MM.1S (cell line): Measurements from ENCODE around the gene UTF1.

Source experiments
- DNase-seq: peaks from one replicate; pipeline ENCODE4 v3.0.0-alpha.2; 2015
- H2AFZ ChIP-seq: fragments of 300-600 bp; sonication (generic); 2 replicates; pipeline ENCODE4 v1.6.0; 2016; ENCODE audit warnings: antibody characterized with exemption, low read length
- H3F3A ChIP-seq: fragments of 300-600 bp; sonication (generic); 2 replicates; pipeline ENCODE4 v1.6.1; 2016; ENCODE audit warnings: mild to moderate bottlenecking, antibody characterized with exemption, low read length, moderate library complexity, mixed read lengths; ENCODE audit not compliant: insufficient read depth
- H3K27ac ChIP-seq: fragments of 300-600 bp; sonication (generic); 2 replicates; pipeline ENCODE4 v1.5.1; 2016; ENCODE audit warnings: mild to moderate bottlenecking, low read length
- H3K27me3 ChIP-seq: fragments of 300-600 bp; sonication (generic); replicated peaks from 2 replicates; pipeline ENCODE4 v1.6.0; 2016; ENCODE audit warnings: low read length; ENCODE audit not compliant: insufficient read depth
- H3K36me3 ChIP-seq: fragments of 300-600 bp; sonication (generic); replicated peaks from 2 replicates; pipeline ENCODE4 v1.6.1; 2016; ENCODE audit warnings: mild to moderate bottlenecking, low read length, mixed read lengths; ENCODE audit not compliant: insufficient read depth
- H3K4me1 ChIP-seq: fragments of 300-600 bp; sonication (generic); 2 replicates; pipeline ENCODE4 v1.6.1; 2016; ENCODE audit warnings: low read length, mixed read lengths
- H3K4me2 ChIP-seq: fragments of 300-600 bp; sonication (generic); 2 replicates; pipeline ENCODE4 v1.6.0; 2016; ENCODE audit warnings: low read depth, low read length
- H3K4me3 ChIP-seq: fragments of 300-600 bp; sonication (generic); 2 replicates; pipeline ENCODE4 v1.5.1; 2016; ENCODE audit warnings: low read length, mixed read lengths
- H3K79me2 ChIP-seq: fragments of 300-600 bp; sonication (generic); 2 replicates; pipeline ENCODE4 v1.6.1; 2016; ENCODE audit warnings: mixed run types, low read length, mixed read lengths
- H3K9ac ChIP-seq: fragments of 300-600 bp; sonication (generic); 2 replicates; pipeline ENCODE4 v1.6.1; 2016; ENCODE audit warnings: low read length, mixed read lengths
- H3K9me2 ChIP-seq: fragments of 300-600 bp; sonication (generic); replicated peaks from 2 replicates; pipeline ENCODE4 v1.6.1; 2016; ENCODE audit warnings: mild to moderate bottlenecking, low read length, mixed read lengths; ENCODE audit not compliant: insufficient read depth
- H3K9me3 ChIP-seq: fragments of 300-600 bp; sonication (generic); replicated peaks from 2 replicates; pipeline ENCODE4 v1.6.1; 2016; ENCODE audit warnings: mild to moderate bottlenecking, low read length, mixed read lengths; ENCODE audit not compliant: insufficient read depth
- H4K20me1 ChIP-seq: fragments of 300-600 bp; sonication (generic); 2 replicates; pipeline ENCODE4 v1.6.1; 2016; ENCODE audit warnings: mild to moderate bottlenecking, low read length, moderate library complexity, mixed read lengths; ENCODE audit not compliant: insufficient read depth
- EZH2 ChIP-seq: fragments of 300-600 bp; sonication (generic); optimal IDR thresholded peaks from 2 replicates; pipeline ENCODE3; 2017; ENCODE audit warnings: low read depth, mild to moderate bottlenecking, antibody characterized with exemption, low read length, mixed read lengths
- EZH2phosphoT487 ChIP-seq: fragments of 300-600 bp; sonication (generic); IDR thresholded peaks from 2 replicates; pipeline ENCODE4 v1.6.1; 2018; ENCODE audit warnings: antibody characterized with exemption, low read length
- TF ChIP-seq, protein P1 (sequence below): fragments of 300-600 bp; sonication (generic); IDR thresholded peaks from 2 replicates; pipeline ENCODE4 v1.5.1; 2016; ENCODE audit warnings: antibody characterized with exemption, low read length, mixed read lengths

The UTF1 gene

DNA sequence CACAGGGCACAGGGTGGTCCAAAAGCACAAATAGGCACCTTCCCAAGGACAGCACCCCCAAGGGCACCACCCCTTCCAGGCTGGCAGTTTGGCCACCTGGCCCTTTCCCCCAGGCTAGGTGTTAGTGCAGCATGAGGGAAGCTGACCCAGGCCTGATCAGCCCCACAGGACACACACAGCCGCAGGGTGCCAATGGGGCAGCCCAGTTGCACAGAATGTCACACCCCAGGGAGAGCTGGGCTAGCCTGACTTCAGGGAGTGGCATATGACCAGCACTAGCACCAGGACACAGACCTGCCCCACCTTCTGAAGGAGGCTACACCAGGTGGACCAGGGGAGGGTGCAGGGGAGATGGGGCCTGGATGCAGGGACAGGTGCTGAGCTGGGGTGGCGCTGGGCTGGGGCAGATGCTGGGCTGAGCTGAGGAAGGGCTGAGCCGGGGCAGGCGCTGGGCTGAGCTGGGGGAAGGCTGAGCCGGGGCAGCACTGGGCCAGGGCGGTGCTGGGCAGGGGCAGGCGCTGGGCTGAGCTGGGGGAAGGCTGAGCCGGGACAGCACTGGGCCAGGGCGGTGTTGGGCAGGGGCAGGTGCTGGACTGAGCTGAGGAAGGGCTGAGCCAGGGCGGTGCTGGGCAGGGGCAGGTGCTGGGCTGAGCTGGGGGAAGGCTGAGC lies 50.5 kb downstream of the UTF1 start:
- Histone ChIP-seq H2AFZ (no peak overlapping the region), H3K36me3 (peaks cover 6% of the 10 kb centered on the region; the same call in 1 of the 2 replicates), H3K4me2 (no peak overlapping the region), H3K4me3 (no peak overlapping the region), H3K4me1 (peaks cover 27% of the 10 kb centered on the region), H3F3A (peaks cover 29% of the 10 kb centered on the region), H3K79me2 (peaks cover 11% of the 10 kb centered on the region), H3K27me3 (no peaks in the 10 kb centered on the region), H3K27ac (no peak overlapping the region), H3K9me3 (no peaks in the 10 kb centered on the region), H3K9ac (no peak overlapping the region), H4K20me1 (no peaks in the 10 kb centered on the region), H3K9me2 (no peaks in the 10 kb centered on the region)
- TF ChIP-seq EZH2phosphoT487 = no peak
- TF ChIP-seq, protein P1, sequence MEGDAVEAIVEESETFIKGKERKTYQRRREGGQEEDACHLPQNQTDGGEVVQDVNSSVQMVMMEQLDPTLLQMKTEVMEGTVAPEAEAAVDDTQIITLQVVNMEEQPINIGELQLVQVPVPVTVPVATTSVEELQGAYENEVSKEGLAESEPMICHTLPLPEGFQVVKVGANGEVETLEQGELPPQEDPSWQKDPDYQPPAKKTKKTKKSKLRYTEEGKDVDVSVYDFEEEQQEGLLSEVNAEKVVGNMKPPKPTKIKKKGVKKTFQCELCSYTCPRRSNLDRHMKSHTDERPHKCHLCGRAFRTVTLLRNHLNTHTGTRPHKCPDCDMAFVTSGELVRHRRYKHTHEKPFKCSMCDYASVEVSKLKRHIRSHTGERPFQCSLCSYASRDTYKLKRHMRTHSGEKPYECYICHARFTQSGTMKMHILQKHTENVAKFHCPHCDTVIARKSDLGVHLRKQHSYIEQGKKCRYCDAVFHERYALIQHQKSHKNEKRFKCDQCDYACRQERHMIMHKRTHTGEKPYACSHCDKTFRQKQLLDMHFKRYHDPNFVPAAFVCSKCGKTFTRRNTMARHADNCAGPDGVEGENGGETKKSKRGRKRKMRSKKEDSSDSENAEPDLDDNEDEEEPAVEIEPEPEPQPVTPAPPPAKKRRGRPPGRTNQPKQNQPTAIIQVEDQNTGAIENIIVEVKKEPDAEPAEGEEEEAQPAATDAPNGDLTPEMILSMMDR = no peak
- no peak for DNase-seq

DNA sequence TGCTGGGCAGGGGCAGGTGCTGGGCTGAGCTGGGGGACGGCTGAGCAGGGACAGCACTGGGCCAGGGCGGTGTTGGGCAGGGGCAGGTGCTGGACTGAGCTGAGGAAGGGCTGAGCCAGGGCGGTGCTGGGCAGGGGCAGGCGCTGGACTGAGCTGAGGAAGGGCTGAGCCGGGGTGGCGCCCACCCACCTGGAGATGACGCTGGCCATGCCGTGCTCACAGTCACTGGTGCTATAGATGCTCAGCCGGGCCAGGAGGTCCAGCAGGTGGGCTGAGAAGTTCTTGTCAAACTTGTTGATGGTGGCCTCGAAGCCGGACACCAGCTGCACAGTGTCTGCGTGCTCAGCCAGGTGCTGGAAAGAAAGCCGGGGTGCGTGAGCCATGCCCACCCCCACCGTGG lies 51.1 kb downstream of the UTF1 start:
- Histone ChIP-seq H3K4me1 (peaks cover 27% of the 10 kb centered on the region), H3K36me3 (peaks cover 6% of the 10 kb centered on the region; the same call in 1 of the 2 replicates), H3K27ac (no peak overlapping the region), H3K9me3 (no peaks in the 10 kb centered on the region), H2AFZ (no peak overlapping the region), H3K79me2 (peaks cover 5% of the 10 kb centered on the region), H3K27me3 (no peaks in the 10 kb centered on the region), H3K9ac (no peak overlapping the region), H3K9me2 (no peaks in the 10 kb centered on the region), H4K20me1 (no peaks in the 10 kb centered on the region), H3F3A (peaks cover 26% of the 10 kb centered on the region), H3K4me3 (no peak overlapping the region), H3K4me2 (no peak overlapping the region)
- TF ChIP-seq, protein P1 = no peak
- TF ChIP-seq EZH2phosphoT487 (no peak), EZH2 (no peak)
- peak; percentile 2 for DNase-seq
